Mammary epithelial cell (primary cell): ENCODE results near the gene ABI1.

ENCODE experiments used
- EZH2 ChIP-seq: IDR thresholded peaks from 2 replicates; pipeline ENCODE4 v1.6.1; 2012; ENCODE audit warnings: low read length, inconsistent platforms, borderline replicate concordance
- TF ChIP-seq, protein P1 (sequence below), 2 donors: IDR thresholded peaks in 1 of 2; conservative IDR thresholded peaks in 1 of 2; 2 replicates each; pipeline ENCODE4 v1.5.1; 2011 to 2012; ENCODE audit warnings: inconsistent platforms in 2 of 2, low read length in 2 of 2, mild to moderate bottlenecking in 2 of 2, control low read depth in 1 of 2, low read depth in 1 of 2; ENCODE audit not compliant: insufficient read depth in 1 of 2; ENCODE audit errors: extremely low read depth in 1 of 2

DNA sequence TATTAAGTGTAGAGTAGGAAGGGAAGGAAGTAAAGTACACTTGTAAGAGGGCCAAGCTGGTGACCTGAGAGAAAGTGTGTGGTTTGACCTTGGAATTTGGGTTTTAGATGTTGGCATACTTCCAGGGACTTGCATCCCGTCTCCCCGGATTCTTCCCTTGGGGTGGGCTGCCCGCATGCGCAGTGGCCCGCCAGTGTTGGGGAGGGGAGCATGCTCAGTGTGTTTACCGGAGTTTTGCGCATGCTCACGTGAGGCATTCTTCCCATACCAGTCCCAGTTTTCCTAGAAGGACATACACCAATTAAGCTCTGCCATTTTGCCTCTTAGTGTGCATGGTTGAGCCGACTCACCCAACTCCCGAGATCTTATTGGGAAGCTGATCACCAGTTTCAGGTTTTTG lies 153.8 kb downstream of the ABI1 start:
- TF ChIP-seq, protein P1, sequence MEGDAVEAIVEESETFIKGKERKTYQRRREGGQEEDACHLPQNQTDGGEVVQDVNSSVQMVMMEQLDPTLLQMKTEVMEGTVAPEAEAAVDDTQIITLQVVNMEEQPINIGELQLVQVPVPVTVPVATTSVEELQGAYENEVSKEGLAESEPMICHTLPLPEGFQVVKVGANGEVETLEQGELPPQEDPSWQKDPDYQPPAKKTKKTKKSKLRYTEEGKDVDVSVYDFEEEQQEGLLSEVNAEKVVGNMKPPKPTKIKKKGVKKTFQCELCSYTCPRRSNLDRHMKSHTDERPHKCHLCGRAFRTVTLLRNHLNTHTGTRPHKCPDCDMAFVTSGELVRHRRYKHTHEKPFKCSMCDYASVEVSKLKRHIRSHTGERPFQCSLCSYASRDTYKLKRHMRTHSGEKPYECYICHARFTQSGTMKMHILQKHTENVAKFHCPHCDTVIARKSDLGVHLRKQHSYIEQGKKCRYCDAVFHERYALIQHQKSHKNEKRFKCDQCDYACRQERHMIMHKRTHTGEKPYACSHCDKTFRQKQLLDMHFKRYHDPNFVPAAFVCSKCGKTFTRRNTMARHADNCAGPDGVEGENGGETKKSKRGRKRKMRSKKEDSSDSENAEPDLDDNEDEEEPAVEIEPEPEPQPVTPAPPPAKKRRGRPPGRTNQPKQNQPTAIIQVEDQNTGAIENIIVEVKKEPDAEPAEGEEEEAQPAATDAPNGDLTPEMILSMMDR (conservative IDR thresholded peaks at IDR 0.05 in 1 of 2, IDR thresholded peaks at IDR 0.05 in 1 of 2; ENCODE audit: extremely low read depth in 1 of 2, insufficient read depth in 1 of 2, low read depth in 1 of 2, low read length in 2 of 2), result no peak
- no peak for TF ChIP-seq EZH2
